Testis (tissue), 2 donors: ENCODE measurements around the gene COQ3.

Experiments
- CTCF ChIP-seq, 3 experiments: fragments of 450-650 bp in 2 of 3; fragments of 200-600 bp in 1 of 3; sonication (generic) in 1 of 3; IDR thresholded peaks; one replicate each; pipeline ENCODE4 v1.5.1; 2016 to 2019; ENCODE audit warnings: antibody characterized with exemption in 3 of 3, mild to moderate bottlenecking in 2 of 3, moderate library complexity in 1 of 3
- POLR2A ChIP-seq: fragments of 450-650 bp; IDR thresholded peaks from one replicate; pipeline ENCODE4 v1.6.1; 2017; ENCODE audit warnings: antibody characterized with exemption, mild to moderate bottlenecking, moderate library complexity

- TF ChIP-seq CTCF (IDR thresholded peaks at IDR 0.05) (no peak), POLR2A (no peak)
Observed at GRCh38 chr6:99393366-99393697, 663 bp downstream of the COQ3 start.
